GM18520 (cell line): ENCODE data around the gene VIPR1.
"Not testable (repeated sequence)": the region's sequence is repeated elsewhere in the genome, so short reads cannot be mapped to it uniquely, and the experiment has no call there.

Source experiments
- ATAC-seq: cut with Tn5 transposase; IDR thresholded peaks from one replicate; pipeline ENCODE4 v1.9.1; 2021; ENCODE audit not compliant: unreplicated experiment

The VIPR1 gene

DNA sequence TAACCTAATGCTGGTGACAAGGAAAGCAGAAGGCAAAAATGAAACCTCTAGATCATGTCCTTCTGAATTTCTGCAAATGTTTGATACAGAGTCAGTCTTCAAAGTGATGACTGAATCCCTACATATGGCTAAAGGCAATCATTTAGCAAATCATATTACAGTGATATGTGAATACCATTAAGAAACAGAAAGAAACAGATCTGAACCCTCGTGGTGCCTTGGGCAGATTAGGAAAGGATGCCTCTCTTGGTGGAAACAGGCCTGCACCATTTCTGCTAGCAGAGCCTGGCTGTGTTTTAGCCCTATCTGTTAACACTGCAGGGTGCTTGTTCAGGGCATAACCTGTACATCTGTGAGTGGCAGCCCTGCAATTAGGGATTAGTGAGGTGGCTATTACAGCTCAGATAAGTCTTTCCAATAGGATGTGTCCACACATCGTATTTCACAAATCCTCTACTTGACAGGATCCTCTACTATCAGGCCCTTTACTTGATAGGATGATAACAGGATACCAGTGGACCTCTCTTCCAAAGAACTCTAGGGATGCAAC lies 67.2 kb downstream of the VIPR1 start:
- ATAC-seq = no peak

DNA sequence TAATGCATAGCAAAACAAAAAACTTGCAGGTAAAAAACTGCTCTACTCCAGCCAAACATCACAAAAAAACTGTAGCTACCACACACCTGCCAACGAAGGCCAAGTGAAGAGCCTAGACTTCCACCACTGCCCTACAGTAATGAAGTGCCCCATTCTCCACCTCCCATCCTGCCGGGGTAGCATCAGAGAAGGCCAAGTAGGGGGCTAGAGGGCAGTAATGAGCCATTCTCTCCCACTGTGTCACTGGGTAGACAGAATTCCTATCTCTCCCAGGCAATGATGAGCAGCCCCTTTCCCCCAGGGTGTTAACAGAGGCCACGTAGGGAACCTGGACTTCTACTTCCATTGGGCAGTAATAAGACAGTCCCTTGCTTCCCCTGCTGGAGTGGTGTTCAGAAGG lies 69.8 kb downstream of the VIPR1 start:
- ATAC-seq = no peak

DNA sequence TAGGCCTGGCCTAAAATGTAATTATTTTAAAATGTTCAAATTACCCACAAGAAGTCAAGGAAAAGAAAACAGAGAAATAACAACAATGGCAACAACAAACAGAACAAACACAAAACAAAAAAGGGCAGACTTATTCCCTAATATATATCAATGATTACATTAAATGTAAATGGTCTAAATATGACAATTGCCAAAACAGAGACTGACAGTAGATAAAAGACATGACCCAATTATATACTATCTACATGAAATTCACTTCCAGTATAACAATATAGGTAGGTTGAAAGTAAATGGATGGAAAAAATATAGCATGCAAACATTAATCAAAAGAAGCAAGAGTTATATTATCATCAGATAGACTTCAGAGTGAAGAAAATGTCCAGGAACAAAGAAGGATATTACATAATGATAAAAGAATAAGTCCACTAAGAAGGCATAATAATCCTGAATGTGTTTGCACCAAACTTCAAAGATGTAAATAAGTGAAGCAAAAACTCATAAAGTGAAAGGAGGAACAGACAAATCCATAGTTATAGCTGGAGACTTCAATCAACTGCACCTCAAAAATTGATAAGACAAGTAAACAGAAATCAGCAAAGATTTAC lies 72.8 kb downstream of the VIPR1 start:
- ATAC-seq = no peak

DNA sequence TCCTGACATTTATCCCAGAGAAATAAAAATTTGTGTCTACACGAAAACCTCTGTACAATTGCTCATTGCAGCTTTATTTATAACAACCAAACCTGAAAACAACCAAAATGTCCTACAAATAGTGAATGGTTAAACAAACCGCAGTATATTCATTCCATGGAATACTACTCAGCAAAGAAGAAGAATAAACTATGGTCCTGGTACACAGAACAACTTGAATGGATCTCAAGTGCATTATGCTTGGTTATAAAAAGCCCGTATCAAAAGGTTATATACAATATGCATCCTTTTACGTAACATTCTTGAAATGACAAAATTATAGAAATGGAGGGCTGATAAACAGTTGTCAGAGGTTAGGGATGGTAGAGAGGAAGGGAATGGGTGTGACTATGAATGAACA lies 75.6 kb downstream of the VIPR1 start:
- no peak for ATAC-seq

DNA sequence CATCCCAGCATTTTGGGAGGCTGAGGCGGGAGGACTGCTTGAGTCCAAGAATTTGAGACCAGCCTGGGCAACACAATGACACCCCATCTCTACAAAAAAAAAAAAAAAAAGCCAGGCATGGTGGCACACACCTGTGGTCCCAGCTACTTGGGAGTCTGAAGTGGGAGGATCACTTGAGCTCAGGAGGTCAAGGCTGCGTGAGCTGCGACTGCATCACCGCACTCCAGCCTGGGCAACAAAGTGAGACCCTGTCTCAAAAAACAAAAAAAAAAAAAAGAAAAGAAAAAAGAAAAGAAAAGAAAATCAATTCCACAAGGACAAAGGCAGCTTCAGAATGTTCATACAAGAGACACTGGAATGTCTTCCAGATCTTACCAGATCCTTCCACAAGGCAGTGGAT lies 76.9 kb downstream of the VIPR1 start:
- not testable (repeated sequence) for ATAC-seq

DNA sequence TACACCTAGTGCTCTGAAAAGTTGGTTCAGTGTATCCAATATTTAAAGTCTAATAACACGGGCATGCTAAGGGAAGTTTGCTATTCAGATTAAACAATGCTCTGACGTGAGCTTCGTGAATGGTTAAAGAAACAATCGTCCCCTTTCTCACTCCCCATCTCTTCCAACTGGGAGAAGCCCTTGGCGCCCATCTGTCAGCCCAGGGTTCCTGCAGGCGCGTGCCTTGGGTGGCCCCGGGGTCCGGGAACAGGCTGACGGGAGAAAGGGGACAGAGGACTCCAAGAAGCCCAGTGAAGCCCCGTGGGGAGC lies 78.9 kb downstream of the VIPR1 start:
- no peak for ATAC-seq

DNA sequence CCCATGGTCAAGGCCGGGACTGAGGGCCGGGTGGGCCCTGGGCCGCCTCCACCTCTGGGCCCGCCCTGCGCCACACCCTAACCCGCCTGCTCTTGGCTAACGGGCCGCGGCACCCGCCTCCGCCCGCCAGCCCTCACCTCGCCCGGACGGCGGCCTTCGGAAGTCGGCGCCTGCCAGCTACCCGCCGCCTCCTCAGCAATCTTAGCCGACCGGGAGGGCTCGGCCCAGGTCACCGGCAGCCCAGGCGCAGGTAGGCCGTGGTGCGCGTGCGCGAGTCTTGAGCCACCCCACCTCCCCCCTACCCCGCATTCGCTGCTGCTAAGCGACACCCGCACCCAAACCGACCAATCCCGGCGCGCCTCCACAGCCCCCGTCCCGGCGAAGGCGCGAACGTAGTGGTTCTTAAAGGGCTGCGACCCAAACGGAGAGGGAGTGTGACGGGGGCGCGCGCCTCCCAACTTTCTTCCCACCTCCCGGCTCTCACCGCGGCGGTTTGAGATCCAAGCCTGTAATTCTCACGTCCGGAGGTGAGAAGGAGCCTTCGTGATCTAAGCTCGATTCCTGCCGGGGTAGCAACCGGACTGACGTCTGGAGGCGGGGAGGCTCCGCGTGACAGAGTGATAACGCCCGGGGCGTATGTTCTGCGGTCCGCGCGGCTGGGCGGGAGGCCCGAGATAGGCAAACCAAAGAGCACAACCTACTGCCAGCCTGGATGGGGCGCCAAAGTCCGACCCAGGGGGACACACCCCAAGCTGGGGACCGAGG lies 79.4 kb downstream of the VIPR1 start, which contains the start of gene SEC22C:
Gene SEC22C, minus strand, starts transcription at position 259 of the 765 bp plus-strand sequence. CDS start 12,921 bp downstream, outside the sequence.
- peak; percentile 74 for ATAC-seq

DNA sequence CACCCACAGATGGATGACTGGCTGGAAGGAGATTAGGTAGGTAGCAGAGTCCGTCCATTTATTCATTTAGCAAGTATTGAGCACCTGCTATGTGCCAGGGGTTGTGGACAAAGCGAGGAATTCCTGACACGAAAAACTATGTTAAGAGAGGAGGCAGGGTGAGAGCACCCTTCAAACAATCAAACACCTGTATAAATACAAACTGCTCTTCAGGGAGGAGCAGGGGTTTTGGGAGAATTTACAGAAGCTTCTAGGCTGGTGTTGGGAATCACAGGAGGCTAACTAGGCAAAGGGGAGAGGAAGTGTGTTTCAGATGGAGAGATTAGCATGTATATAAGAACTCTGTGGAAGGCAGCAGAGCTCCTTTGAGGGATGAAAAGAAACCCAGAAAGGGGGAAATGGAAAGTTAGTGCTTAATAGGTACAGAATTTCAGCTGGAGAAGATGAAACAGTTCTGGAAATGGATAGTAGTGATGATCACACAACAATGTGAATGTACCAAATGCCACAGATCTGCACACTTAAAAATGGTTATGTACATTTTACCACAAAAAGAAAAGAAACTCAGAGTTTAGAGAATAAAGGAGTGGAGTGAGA lies 80.1 kb downstream of the VIPR1 start:
- ATAC-seq = no peak
